Type B pancreatic cell (in vitro differentiated cells): ENCODE data around the gene C1orf94. TPM values are rescaled to one million over a fixed set of nuclear protein-coding genes. Genes with fewer than 3 reads are reported as not detected.

Source experiments
- DNase-seq: peaks from one replicate; pipeline ENCODE4 v3.0.0; 2021; ENCODE audit warnings: mixed read lengths; ENCODE audit not compliant: unreplicated experiment; ENCODE audit errors: extremely low spot score
- H3K27ac Mint-ChIP-seq: 2 replicates; pipeline ENCODE4 v1.8.0; 2021; ENCODE audit warnings: mild to moderate bottlenecking, mixed read lengths
- H3K27me3 Mint-ChIP-seq: 2 replicates; pipeline ENCODE4 v1.8.0; 2021; ENCODE audit warnings: mixed read lengths
- H3K36me3 Mint-ChIP-seq: 2 replicates; pipeline ENCODE4 v1.8.0; 2021; ENCODE audit warnings: mixed read lengths
- H3K4me1 Mint-ChIP-seq: one replicate; pipeline ENCODE4 v1.8.0; 2021; ENCODE audit warnings: mixed read lengths; ENCODE audit not compliant: unreplicated experiment
- H3K4me3 Mint-ChIP-seq: 2 replicates; pipeline ENCODE4 v1.8.0; 2021; ENCODE audit warnings: mild to moderate bottlenecking, mixed read lengths
- H3K9me3 Mint-ChIP-seq: 2 replicates; pipeline ENCODE4 v1.8.0; 2021; ENCODE audit warnings: mixed read lengths
- CTCF ChIP-seq: fragments of 200-600 bp; sonication (generic); conservative IDR thresholded peaks from 2 replicates; pipeline ENCODE4 v1.5.0; 2021; ENCODE audit warnings: antibody characterized with exemption, mild to moderate bottlenecking
- long read RNA-seq: library from polyadenylated mRNA; unstranded; transcript quantifications from one replicate; pipeline ENCODE4 v2.0.0, GENCODE V29; 2020
- total RNA-seq: library from RNA; stranded (reverse); gene quantifications from 2 replicates; pipeline ENCODE4 v1.2.1, GENCODE V29; 2021; ENCODE audit warnings: low replicate concordance

C1orf94 gene, protein sequence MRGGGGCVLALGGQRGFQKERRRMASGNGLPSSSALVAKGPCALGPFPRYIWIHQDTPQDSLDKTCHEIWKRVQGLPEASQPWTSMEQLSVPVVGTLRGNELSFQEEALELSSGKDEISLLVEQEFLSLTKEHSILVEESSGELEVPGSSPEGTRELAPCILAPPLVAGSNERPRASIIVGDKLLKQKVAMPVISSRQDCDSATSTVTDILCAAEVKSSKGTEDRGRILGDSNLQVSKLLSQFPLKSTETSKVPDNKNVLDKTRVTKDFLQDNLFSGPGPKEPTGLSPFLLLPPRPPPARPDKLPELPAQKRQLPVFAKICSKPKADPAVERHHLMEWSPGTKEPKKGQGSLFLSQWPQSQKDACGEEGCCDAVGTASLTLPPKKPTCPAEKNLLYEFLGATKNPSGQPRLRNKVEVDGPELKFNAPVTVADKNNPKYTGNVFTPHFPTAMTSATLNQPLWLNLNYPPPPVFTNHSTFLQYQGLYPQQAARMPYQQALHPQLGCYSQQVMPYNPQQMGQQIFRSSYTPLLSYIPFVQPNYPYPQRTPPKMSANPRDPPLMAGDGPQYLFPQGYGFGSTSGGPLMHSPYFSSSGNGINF
- not detected in 2 replicates for total RNA-seq
- long read RNA-seq: 0 reads

DNA sequence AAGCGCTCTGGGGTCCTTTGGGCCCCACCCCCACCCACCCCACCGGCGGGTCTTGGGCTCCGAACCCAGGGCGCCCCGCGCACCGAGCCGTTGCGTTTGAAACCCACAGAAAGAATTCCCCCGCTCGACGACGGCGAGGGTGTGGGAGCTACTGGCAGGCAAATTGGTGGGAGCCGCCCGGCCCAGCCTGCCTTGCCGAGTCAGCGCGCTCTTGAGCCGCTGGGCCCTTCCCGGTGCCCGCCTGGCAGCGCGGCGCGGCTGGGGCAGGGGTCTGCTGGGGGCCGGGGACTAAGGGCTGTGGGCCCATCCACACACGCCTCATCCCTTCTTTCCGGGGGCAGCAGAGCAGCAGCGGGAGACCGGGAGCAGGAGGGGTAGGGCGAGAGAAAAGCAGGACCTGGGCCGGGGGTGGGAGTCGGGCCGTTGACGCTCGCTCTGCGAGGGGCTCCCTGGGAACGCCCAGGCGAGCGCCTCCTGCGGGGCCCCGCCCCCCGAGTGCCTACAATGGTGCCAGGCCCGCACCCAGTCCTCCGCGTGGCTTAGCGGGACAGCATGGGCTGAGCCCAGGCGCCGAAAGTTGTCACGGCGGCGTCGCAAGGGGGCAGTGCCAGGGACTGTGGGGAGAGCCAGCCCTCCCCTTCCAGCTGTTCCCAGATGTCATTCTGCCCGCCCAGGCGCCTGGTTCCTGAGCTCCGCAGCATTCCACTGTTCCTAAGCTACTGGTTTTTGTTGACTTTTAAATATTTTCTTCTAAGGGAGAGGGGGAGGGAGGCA, at the start of gene C1orf94:
Gene C1orf94 (plus strand): TSS at position 78 of the 774 bp plus-strand sequence. CDS start 883 bp downstream, outside the sequence.
- Mint-ChIP-seq H3K4me3 (no peak within 1 kb of the TSS), H3K27me3 (peaks cover 93% of the 10 kb centered on the region), H3K4me1 (no peaks in the 10 kb centered on the region), H3K9me3 (no peaks in the 10 kb centered on the region), H3K36me3 (no peaks in the 10 kb centered on the region), H3K27ac (no peak within 1 kb of the TSS)
- no peak for TF ChIP-seq CTCF
- DNase-seq: no peak

- Mint-ChIP-seq H3K27ac (no peak overlapping the region), H3K4me3 (no peak overlapping the region), H3K27me3 (peaks cover 24% of the 10 kb centered on the region), H3K4me1 (no peaks in the 10 kb centered on the region), H3K9me3 (no peaks in the 10 kb centered on the region), H3K36me3 (no peaks in the 10 kb centered on the region)
- TF ChIP-seq CTCF: no peak
- no peak for DNase-seq
Observed at GRCh38 chr1:34127006-34128000, 49.4 kb upstream of the C1orf94 start.

GRCh38 chr1:34128186-34128889, 48.4 kb upstream of the C1orf94 start:
- peaks cover 21% of the 10 kb centered on the region for H3K27me3 Mint-ChIP-seq
- H3K4me1 Mint-ChIP-seq: no peaks in the 10 kb centered on the region
- H3K4me3 Mint-ChIP-seq: no peak overlapping the region
- no peak overlapping the region for H3K27ac Mint-ChIP-seq
- TF ChIP-seq CTCF: no peak
- no peaks in the 10 kb centered on the region for H3K36me3 Mint-ChIP-seq
- H3K9me3 Mint-ChIP-seq: no peaks in the 10 kb centered on the region
- peak; percentile 32 for DNase-seq

DNA sequence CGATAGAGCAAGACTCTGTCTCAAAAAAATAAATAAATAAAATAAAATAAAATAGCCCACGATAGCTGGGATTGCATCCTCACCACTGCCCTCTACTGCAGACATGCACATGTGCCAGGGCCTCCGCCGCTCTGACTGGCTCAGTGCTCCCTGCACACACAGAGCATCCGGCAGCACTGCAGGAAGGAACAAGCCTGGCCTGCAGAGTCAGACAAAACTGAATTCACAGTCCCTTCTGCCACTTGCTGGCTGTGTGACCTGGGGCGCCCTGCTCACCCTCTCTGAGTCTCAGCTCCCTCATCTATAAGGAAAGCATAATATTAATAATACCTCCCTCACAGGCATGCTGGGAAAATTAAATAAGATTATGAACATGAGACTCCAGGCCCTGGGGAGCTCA, 47.1 kb upstream of the C1orf94 start:
- no peak for TF ChIP-seq CTCF
- Mint-ChIP-seq H3K27ac (no peak overlapping the region), H3K4me3 (no peak overlapping the region), H3K9me3 (no peaks in the 10 kb centered on the region), H3K36me3 (no peaks in the 10 kb centered on the region), H3K27me3 (peaks cover 16% of the 10 kb centered on the region), H3K4me1 (no peaks in the 10 kb centered on the region)
- DNase-seq: peak; percentile 55
